Lower leg skin (tissue), 3 donors: Measurements from ENCODE around the gene DDI2.

Source experiments
- POLR2A ChIP-seq, 2 donors: fragments of 450-650 bp; IDR thresholded peaks; one replicate each; pipeline ENCODE4 v1.6.1; 2016 to 2017; ENCODE audit warnings: antibody characterized with exemption in 2 of 2, mild to moderate bottlenecking in 1 of 2, moderate library complexity in 1 of 2
- TF ChIP-seq, protein P1 (sequence below), 3 donors: fragments of 450-650 bp; IDR thresholded peaks; one replicate each; pipeline ENCODE4 v1.5.1; 2016; ENCODE audit warnings: antibody characterized with exemption in 3 of 3, mild to moderate bottlenecking in 3 of 3, moderate library complexity in 2 of 3

DNA sequence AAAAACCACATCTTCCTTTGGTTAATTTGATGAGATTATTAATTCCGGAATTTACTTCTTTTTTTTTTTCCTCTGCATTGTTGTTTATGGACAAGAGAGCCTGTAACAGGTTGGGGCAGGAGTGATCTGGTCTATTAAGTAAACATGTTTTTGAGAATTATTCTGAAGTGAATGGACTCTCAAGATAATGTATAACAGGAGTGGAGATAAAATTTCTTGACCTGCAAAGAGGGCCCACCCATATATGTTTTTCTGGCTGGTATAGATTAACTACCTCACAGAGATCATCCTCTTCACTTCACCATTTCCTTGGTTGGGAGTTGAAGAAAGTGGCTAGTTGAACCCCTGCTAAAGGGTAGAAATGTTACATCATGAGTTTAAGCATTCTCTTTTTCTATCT lies 10.7 kb downstream of the DDI2 start:
- TF ChIP-seq, protein P1, sequence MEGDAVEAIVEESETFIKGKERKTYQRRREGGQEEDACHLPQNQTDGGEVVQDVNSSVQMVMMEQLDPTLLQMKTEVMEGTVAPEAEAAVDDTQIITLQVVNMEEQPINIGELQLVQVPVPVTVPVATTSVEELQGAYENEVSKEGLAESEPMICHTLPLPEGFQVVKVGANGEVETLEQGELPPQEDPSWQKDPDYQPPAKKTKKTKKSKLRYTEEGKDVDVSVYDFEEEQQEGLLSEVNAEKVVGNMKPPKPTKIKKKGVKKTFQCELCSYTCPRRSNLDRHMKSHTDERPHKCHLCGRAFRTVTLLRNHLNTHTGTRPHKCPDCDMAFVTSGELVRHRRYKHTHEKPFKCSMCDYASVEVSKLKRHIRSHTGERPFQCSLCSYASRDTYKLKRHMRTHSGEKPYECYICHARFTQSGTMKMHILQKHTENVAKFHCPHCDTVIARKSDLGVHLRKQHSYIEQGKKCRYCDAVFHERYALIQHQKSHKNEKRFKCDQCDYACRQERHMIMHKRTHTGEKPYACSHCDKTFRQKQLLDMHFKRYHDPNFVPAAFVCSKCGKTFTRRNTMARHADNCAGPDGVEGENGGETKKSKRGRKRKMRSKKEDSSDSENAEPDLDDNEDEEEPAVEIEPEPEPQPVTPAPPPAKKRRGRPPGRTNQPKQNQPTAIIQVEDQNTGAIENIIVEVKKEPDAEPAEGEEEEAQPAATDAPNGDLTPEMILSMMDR (IDR thresholded peaks at IDR 0.05): no peak
- no peak for TF ChIP-seq POLR2A (IDR thresholded peaks at IDR 0.05)
